ENCODE measurements around the gene ZMAT5. TPM values are rescaled to one million over a fixed set of nuclear protein-coding genes. Genes with fewer than 3 reads are reported as not detected.

Gene ZMAT5
- total and polyA plus RNA-seq, 2 of the 13 experiments (the other 11 are each of a cell fraction or from before 2014, with no cell fraction given): 20.7 to 27.8 TPM

GRCh38 chr22:29716814-29717545 lies 49.8 kb downstream of the ZMAT5 start (continued):
- TF ChIP-seq TBX2 (CRISPR knock-in tag; IDR thresholded peaks at IDR 0.05; ENCODE audit: borderline replicate concordance) (peak; percentile 43; the same call in 1 of the 2 replicates), CC2D1A (CRISPR knock-in tag; IDR thresholded peaks at IDR 0.05) (no peak), SMAD3 (CRISPR knock-in tag; IDR thresholded peaks at IDR 0.05) (peak; percentile 96), SP140L (CRISPR knock-in tag; IDR thresholded peaks at IDR 0.05; ENCODE audit: borderline replicate concordance) (peak; percentile 97; the same call in 1 of the 2 replicates), ZNF275 (CRISPR knock-in tag; IDR thresholded peaks at IDR 0.05; ENCODE audit: borderline replicate concordance) (no peak), MIER3 (CRISPR knock-in tag; IDR thresholded peaks at IDR 0.05; ENCODE audit: borderline replicate concordance) (peak; percentile 83; the same call in 1 of the 2 replicates), MLXIP (CRISPR knock-in tag; IDR thresholded peaks at IDR 0.05; ENCODE audit: borderline replicate concordance) (0 out of 2 replicates have a peak, but pooled peaks have one; percentile 54), DR1 (CRISPR knock-in tag; IDR thresholded peaks at IDR 0.05) (no peak), ZNF549 (CRISPR knock-in tag; IDR thresholded peaks at IDR 0.05) (no peak), SRF (IDR thresholded peaks at IDR 0.05; ENCODE audit: low read depth, low read length) (no peak), NCOA2 (CRISPR knock-in tag; IDR thresholded peaks at IDR 0.05) (peak; percentile 61), NONO (IDR thresholded peaks at IDR 0.05) (no peak), NONO (CRISPR knock-in tag; conservative IDR thresholded peaks at IDR 0.05) (no peak), ZNF251 (CRISPR knock-in tag; IDR thresholded peaks at IDR 0.05) (no peak), ZNF264 (CRISPR knock-in tag; IDR thresholded peaks at IDR 0.05) (0 out of 2 replicates have a peak, but pooled peaks have one; percentile 63), ZMAT3 (CRISPR knock-in tag; conservative IDR thresholded peaks at IDR 0.05) (peak; percentile 82; the same call in 1 of the 2 replicates), NRL (CRISPR knock-in tag; IDR thresholded peaks at IDR 0.05; ENCODE audit: borderline replicate concordance) (no peak), PATZ1 (CRISPR knock-in tag; IDR thresholded peaks at IDR 0.05) (peak; percentile 72), MAFG (CRISPR knock-in tag; IDR thresholded peaks at IDR 0.05) (no peak), CHD4 (IDR thresholded peaks at IDR 0.05; ENCODE audit: borderline replicate concordance, low read length) (no peak), PHF20 (CRISPR knock-in tag; IDR thresholded peaks at IDR 0.05) (no peak), NR3C1 (CRISPR knock-in tag; IDR thresholded peaks at IDR 0.05) (no peak)
- TF ChIP-seq, protein P1, sequence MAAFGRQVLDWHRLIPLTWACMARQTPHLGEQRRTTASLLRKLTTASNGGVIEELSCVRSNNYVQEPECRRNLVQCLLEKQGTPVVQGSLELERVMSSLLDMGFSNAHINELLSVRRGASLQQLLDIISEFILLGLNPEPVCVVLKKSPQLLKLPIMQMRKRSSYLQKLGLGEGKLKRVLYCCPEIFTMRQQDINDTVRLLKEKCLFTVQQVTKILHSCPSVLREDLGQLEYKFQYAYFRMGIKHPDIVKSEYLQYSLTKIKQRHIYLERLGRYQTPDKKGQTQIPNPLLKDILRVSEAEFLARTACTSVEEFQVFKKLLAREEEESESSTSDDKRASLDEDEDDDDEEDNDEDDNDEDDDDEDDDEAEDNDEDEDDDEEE (CRISPR knock-in tag; IDR thresholded peaks at IDR 0.05): peak; percentile 91
- TF ChIP-seq, protein P2, sequence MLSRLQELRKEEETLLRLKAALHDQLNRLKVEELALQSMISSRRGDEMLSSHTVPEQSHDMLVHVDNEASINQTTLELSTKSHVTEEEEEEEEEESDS (CRISPR knock-in tag; IDR thresholded peaks at IDR 0.05; ENCODE audit: borderline replicate concordance): peak; percentile 85; the same call in 1 of the 2 replicates
